Endothelial cell of umbilical vein (primary cell): ENCODE measurements around the gene FGF16. TPM values are rescaled to one million over a fixed set of nuclear protein-coding genes. Genes with fewer than 3 reads are reported as not detected.

Experiments
- BruUV-seq: library from RNA; stranded (reverse); fragments of 400-500 nt; replicated peaks from 2 replicates; lab custom pipeline; 2021; lab: Mats Ljungman, UMichigan
- CTCF ChIA-PET: fragments of 300-600, 350-600 bp; sonication (Branson Sonifier 250); formaldehyde crosslinking; loops from one replicate; lab custom pipeline; 2021; ENCODE audit warnings: antibody characterized with exemption, inconsistent platforms; lab: Charles Lee
- POLR2A ChIA-PET: fragments of 300-600, 350-600 bp; sonication (Branson Sonifier 250); formaldehyde crosslinking; loops from one replicate; lab custom pipeline; 2021; ENCODE audit warnings: antibody characterized with exemption, inconsistent platforms; lab: Charles Lee
- DNase-seq: peaks from one replicate; pipeline ENCODE4 v3.0.0-alpha.2; 2011; ENCODE audit warnings: low read depth, low spot score
- FAIRE-seq: peaks from 2 replicates; lab custom pipeline; 2011; peaks lifted over from hg19 to GRCh38; lab: Jason Lieb, UNC
- H2AFZ ChIP-seq: 2 replicates; pipeline ENCODE4 v1.6.0; 2012; ENCODE audit warnings: low read depth, low read length, control low read depth, inconsistent platforms
- H3K27ac ChIP-seq: 2 replicates; pipeline ENCODE4 v1.5.1; 2011; ENCODE audit warnings: low read depth, mild to moderate bottlenecking, control low read depth, low read length, moderate library complexity; ENCODE audit not compliant: insufficient read depth
- H3K27me3 ChIP-seq, 2 experiments: 2 replicates each; pipeline versions ENCODE4 v1.6.0 to v1.6.1; 2011; ENCODE audit warnings: low read length in 2 of 2, mixed read lengths in 1 of 2; ENCODE audit not compliant: control insufficient read depth in 2 of 2, insufficient read depth in 2 of 2
- H3K36me3 ChIP-seq, 2 experiments: 2 replicates in 1 of 2; 3 replicates in 1 of 2; pipeline ENCODE4 v1.5.1; 2011; ENCODE audit warnings: low read length in 2 of 2, mild to moderate bottlenecking in 1 of 2, moderate library complexity in 1 of 2; ENCODE audit not compliant: control insufficient read depth in 2 of 2, insufficient read depth in 2 of 2; ENCODE audit errors: extremely low read depth in 1 of 2
- H3K4me1 ChIP-seq: 3 replicates; pipeline ENCODE4 v1.5.1; 2011; ENCODE audit warnings: mild to moderate bottlenecking, low read length; ENCODE audit not compliant: control insufficient read depth, insufficient read depth; ENCODE audit errors: extremely low read depth
- H3K4me2 ChIP-seq: 2 replicates; pipeline ENCODE4 v1.6.1; 2011; ENCODE audit warnings: low read length, control low read depth, mixed read lengths; ENCODE audit not compliant: insufficient read depth
- H3K4me3 ChIP-seq, 3 experiments: fragments of 200-600 bp in 1 of 3; sonication (generic), shearing (Covaris generic) in 1 of 3; replicated peaks in 1 of 3; 2 replicates each; pipeline ENCODE4 v1.5.1; 2011 to 2016; ENCODE audit warnings: control low read depth in 3 of 3, low read length in 3 of 3, mild to moderate bottlenecking in 2 of 3, inconsistent platforms in 1 of 3, low read depth in 1 of 3, moderate library complexity in 1 of 3; ENCODE audit not compliant: insufficient read depth in 1 of 3
- H3K79me2 ChIP-seq: 2 replicates; pipeline ENCODE4 v1.6.0; 2012; ENCODE audit warnings: low read length, inconsistent platforms; ENCODE audit not compliant: control insufficient read depth, insufficient read depth
- H3K9ac ChIP-seq: replicated peaks from 2 replicates; pipeline ENCODE3; 2011; ENCODE audit warnings: low read length, control low read depth; ENCODE audit not compliant: insufficient read depth; ENCODE audit errors: extremely low read depth
- H3K9me1 ChIP-seq: replicated peaks from 3 replicates; pipeline ENCODE4 v1.6.0; 2011; ENCODE audit warnings: mild to moderate bottlenecking, low read length; ENCODE audit not compliant: control insufficient read depth, insufficient read depth; ENCODE audit errors: extremely low read depth
- H3K9me3 ChIP-seq: replicated peaks from 2 replicates; pipeline ENCODE4 v1.5.1; 2012; ENCODE audit warnings: low read length, inconsistent platforms; ENCODE audit not compliant: control insufficient read depth, insufficient read depth
- H4K20me1 ChIP-seq: replicated peaks from 2 replicates; pipeline ENCODE3; 2011; ENCODE audit warnings: mild to moderate bottlenecking, low read length; ENCODE audit not compliant: control insufficient read depth, insufficient read depth; ENCODE audit errors: extremely low read depth
- EZH2 ChIP-seq: IDR thresholded peaks from 2 replicates; pipeline ENCODE4 v1.6.1; 2012; ENCODE audit warnings: borderline replicate concordance, low read depth, mild to moderate bottlenecking, moderate library complexity, low read length, inconsistent platforms; ENCODE audit not compliant: severe bottlenecking
- FOS ChIP-seq: IDR thresholded peaks from 2 replicates; pipeline ENCODE4 v1.6.1; 2011; ENCODE audit warnings: mild to moderate bottlenecking, low read length, moderate library complexity, borderline replicate concordance; ENCODE audit not compliant: insufficient read depth
- GATA2 ChIP-seq: IDR thresholded peaks from 2 replicates; pipeline ENCODE4 v1.7.0; 2011; ENCODE audit warnings: low read depth, mild to moderate bottlenecking, moderate library complexity, mixed read lengths, low read length; ENCODE audit not compliant: insufficient read length, insufficient read depth
- JUN ChIP-seq: IDR thresholded peaks from 2 replicates; pipeline ENCODE4 v1.6.1; 2011; ENCODE audit warnings: borderline replicate concordance, low read depth; ENCODE audit not compliant: insufficient read length, insufficient read depth
- MYC ChIP-seq: IDR thresholded peaks from one replicate; pipeline ENCODE4 v1.6.1; 2011; ENCODE audit warnings: mild to moderate bottlenecking, low read depth, low read length
- POLR2A ChIP-seq: IDR thresholded peaks from 2 replicates; pipeline ENCODE4 v1.6.1; 2012; ENCODE audit warnings: low read depth, mild to moderate bottlenecking, control low read depth, low read length
- POLR2AphosphoS5 ChIP-seq: IDR thresholded peaks from 2 replicates; pipeline ENCODE4 v1.6.1; 2012; ENCODE audit warnings: low read depth, mild to moderate bottlenecking, control low read depth, low read length, moderate library complexity; ENCODE audit not compliant: insufficient read depth
- dilution Hi-C: fragments of 300-500 bp; cut with MboI; formaldehyde crosslinking; loops from one replicate; pipeline ENCODE4 v1.15.0; 2019; ENCODE audit warnings: low sequenced_read_pairs; ENCODE audit not compliant: extremely low pct_ligation_motif_present
- intact Hi-C: fragments of 100-400 bp; cut with micrococcal nuclease; formaldehyde crosslinking; loops from one replicate; pipeline ENCODE4 v1.10.0; 2022
- polyA plus RNA-seq, 4 experiments: library from polyadenylated mRNA; depleted of rRNA in 3 of 4; stranded (reverse) in 3 of 4; unstranded in 1 of 4; fragments of >200 nt; gene quantifications; 2 replicates each; pipeline versions ENCODE4 v1.2.1 to v1.2.3, GENCODE V29; 2011 to 2012; ENCODE audit warnings: missing spikeins in 1 of 4
- total RNA-seq: library from RNA; stranded (reverse); gene quantifications from 2 replicates; pipeline ENCODE4 v1.2.3, GENCODE V29; 2021
- TF ChIP-seq, protein P1 (sequence below), 2 donors: IDR thresholded peaks; 1 replicate in 1 of 2; 2 replicates in 1 of 2; pipeline ENCODE4 v1.5.1; 2011; ENCODE audit warnings: low read length in 2 of 2, mild to moderate bottlenecking in 2 of 2, moderate library complexity in 2 of 2, control low read depth in 1 of 2, inconsistent platforms in 1 of 2, low read depth in 1 of 2; ENCODE audit not compliant: insufficient read depth in 1 of 2; ENCODE audit errors: extremely low read depth in 1 of 2
- TF ChIP-seq, protein P2 (sequence below): IDR thresholded peaks from 2 replicates; pipeline ENCODE4 v1.6.1; 2011; ENCODE audit not compliant: insufficient read depth, insufficient read length

FGF16 gene
- total and polyA plus RNA-seq, 2 donors (not counting 3 experiments of a cell fraction or from before 2014, with no cell fraction given) = 3.1 to 3.8 TPM

DNA sequence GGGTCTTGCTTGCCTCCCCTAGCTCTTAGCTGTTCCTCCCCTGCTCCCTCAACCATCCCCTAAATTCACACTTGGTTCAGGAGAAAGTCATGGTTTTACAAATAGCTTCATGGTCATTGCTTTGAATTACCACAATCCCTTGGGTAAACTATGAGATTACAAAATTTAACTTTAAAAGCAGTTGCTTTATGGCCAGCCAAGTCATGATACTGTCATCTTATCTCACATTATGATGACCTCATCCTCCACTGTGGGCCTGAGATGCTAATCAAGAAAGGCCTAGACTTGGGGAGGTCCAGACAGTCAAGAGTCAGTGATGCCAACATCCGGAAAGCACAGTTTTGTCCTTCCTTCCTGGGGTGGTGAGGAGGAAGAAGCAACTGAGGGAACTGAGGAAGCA is 10.5 kb upstream of the FGF16 start:
- H3K79me2 ChIP-seq = no peaks in the 10 kb centered on the region
- no peak for FAIRE-seq
- TF ChIP-seq FOS = peak; percentile 75
- TF ChIP-seq, protein P1, sequence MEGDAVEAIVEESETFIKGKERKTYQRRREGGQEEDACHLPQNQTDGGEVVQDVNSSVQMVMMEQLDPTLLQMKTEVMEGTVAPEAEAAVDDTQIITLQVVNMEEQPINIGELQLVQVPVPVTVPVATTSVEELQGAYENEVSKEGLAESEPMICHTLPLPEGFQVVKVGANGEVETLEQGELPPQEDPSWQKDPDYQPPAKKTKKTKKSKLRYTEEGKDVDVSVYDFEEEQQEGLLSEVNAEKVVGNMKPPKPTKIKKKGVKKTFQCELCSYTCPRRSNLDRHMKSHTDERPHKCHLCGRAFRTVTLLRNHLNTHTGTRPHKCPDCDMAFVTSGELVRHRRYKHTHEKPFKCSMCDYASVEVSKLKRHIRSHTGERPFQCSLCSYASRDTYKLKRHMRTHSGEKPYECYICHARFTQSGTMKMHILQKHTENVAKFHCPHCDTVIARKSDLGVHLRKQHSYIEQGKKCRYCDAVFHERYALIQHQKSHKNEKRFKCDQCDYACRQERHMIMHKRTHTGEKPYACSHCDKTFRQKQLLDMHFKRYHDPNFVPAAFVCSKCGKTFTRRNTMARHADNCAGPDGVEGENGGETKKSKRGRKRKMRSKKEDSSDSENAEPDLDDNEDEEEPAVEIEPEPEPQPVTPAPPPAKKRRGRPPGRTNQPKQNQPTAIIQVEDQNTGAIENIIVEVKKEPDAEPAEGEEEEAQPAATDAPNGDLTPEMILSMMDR (IDR thresholded peaks at IDR 0.05; ENCODE audit: extremely low read depth in 1 of 2, insufficient read depth in 1 of 2, low read depth in 1 of 2, low read length in 2 of 2) = no peak
- TF ChIP-seq, protein P2, sequence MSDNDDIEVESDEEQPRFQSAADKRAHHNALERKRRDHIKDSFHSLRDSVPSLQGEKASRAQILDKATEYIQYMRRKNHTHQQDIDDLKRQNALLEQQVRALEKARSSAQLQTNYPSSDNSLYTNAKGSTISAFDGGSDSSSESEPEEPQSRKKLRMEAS = no peak
- no peak for TF ChIP-seq EZH2
- no peak for TF ChIP-seq MYC
- TF ChIP-seq POLR2AphosphoS5 = no peak
- peak; percentile 97 for TF ChIP-seq GATA2
- TF ChIP-seq POLR2A = no peak
- TF ChIP-seq JUN = peak; percentile 39
- H2AFZ ChIP-seq = no peak overlapping the region
- DNase-seq = no peak
- H3K4me1 ChIP-seq = peaks cover 33% of the 10 kb centered on the region
- H3K9ac ChIP-seq = no peak overlapping the region
- H3K27ac ChIP-seq = peak overlapping the region; percentile 47
- no peaks in the 10 kb centered on the region for H3K36me3 ChIP-seq
- no peaks in the 10 kb centered on the region for H3K27me3 ChIP-seq
- dilution Hi-C loops (no loop called here), intact Hi-C loops (no loop called here)
- no peaks in the 10 kb centered on the region for H3K9me1 ChIP-seq
- no peaks in the 10 kb centered on the region for H4K20me1 ChIP-seq
- H3K9me3 ChIP-seq = no peaks in the 10 kb centered on the region
- ChIA-PET POLR2A (no interaction called here), CTCF (no interaction called here)
- peak overlapping the region; percentile 16 for H3K4me2 ChIP-seq
- H3K4me3 ChIP-seq = no peak overlapping the region
- BruUV-seq = no TSS peak
